ENCODE results near the gene PTPRN2.

- no peak for TF ChIP-seq EZH2 (IDR thresholded peaks at IDR 0.05; ENCODE audit: low read length, missing control alignments)
- TF ChIP-seq CTCF (conservative IDR thresholded peaks at IDR 0.05 in 1 of 2, IDR thresholded peaks at IDR 0.05 in 1 of 2; ENCODE audit: low read depth in 1 of 2, low read length in 2 of 2): no peak
Observed at GRCh38 chr7:158542651-158543566, 44.7 kb downstream of the PTPRN2 start.

Data from fibroblast of lung (primary cell).